Medulla oblongata (tissue), 1 donor: ENCODE measurements around the gene MTMR1.
A peak's percentile ranks its signal among the peaks of the same experiment; 100 is the strongest.

Source experiments
- DNase-seq: peaks from one replicate; pipeline ENCODE4 v3.0.0-alpha.2; 2015; ENCODE audit errors: extremely low spot score

The MTMR1 gene

DNA sequence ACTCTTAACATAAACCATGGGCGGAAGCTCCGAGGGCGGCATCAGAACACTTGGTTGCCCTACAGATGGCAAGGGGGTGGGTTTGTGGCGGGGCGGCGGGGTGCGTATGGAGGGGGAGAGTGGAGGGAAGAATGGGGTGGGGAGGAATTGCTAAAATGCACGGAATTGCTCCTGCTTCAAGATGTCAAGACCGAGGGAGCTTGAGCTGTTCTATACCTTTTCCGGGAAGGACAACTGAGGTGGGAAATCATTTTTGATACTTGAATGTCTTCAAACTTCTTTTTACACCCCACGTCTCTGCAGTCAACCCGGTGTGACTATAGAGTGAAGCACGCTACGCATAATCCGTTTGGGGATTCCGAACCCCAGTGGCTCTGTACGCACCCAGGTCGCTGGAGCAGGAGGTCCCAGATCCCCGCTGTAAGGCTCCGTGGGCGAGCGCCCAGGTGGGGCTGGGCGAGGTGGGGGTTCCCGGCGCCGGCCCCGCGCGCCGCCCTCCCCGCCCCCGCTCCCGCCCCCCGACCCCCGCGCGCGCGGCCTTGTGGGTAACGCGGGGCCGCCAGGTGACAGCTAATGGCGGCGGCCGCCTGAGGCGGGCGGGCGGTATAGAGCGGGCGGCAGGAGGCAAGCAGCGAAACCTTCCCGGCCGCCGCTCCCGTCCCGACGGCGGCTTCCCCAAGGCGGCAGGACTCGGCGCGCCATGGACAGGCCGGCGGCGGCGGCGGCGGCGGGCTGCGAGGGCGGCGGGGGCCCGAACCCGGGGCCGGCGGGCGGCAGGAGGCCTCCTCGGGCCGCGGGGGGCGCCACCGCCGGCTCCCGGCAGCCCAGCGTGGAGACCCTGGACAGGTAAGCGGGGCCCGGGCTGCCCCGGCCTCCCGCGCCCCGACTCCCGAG is at the start of gene MTMR1:
MTMR1 (plus strand) TSS at position 566 of the 894 bp plus-strand sequence; CDS start at position 701, 135 bp downstream.
- no peak for DNase-seq

DNA sequence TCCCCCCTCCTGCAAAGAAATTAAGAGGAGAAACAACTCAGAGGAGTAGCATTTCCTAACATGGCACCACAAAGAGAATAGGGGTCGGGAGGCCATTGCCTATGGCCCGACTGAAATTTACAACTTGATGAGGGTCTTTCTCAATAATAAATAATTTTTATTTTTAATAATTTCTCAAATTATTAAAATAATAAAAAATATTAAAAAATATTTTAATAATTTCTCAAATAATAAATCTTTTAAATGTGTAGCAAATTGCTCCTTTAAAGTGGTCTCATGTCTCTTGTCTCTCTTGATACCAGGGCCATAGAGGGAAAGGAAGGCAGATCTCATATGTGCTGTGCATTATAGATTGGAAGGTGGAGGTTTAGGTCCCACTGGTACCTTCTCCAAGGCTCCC is 49.2 kb upstream of the MTMR1 start:
- DNase-seq = no peak

DNA sequence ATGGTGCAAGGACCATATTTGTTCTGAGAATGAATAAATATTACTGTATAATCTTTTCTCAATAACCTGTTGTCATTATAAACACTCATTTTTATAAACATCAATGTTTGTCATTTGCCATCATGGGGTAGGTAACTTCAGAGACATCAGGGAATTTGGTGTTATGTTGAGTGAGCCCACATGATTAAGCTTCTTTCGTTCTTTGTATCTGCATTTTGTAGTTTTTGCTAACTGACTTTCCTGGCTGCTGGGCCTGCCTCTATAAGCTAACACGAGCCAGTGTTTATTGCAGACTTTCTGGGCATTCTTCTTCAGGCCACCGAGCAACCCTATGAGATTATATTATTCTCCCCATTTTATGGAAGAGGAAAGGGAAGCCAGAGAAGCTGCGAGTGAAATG is 48.8 kb upstream of the MTMR1 start:
- no peak for DNase-seq

DNA sequence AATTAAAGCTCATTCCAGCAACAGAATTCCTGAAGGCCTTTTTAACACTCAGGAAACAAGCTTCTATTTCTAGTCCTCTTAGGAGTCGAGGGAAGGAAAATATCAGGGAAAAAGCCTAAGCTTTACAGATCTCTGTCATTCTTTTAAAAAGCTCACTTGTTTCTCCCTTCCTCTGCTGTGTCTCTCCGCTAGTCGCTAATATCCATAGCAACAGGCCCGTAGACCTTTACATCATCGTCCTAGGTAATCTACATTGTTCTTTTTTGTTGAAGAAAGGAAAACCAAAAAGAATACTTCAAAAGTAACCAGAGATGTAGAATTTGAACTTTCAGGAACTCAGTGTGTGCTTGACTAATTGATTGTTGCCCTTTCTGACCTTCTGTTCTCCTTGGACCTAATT is 45.9 kb upstream of the MTMR1 start:
- no peak for DNase-seq

DNA sequence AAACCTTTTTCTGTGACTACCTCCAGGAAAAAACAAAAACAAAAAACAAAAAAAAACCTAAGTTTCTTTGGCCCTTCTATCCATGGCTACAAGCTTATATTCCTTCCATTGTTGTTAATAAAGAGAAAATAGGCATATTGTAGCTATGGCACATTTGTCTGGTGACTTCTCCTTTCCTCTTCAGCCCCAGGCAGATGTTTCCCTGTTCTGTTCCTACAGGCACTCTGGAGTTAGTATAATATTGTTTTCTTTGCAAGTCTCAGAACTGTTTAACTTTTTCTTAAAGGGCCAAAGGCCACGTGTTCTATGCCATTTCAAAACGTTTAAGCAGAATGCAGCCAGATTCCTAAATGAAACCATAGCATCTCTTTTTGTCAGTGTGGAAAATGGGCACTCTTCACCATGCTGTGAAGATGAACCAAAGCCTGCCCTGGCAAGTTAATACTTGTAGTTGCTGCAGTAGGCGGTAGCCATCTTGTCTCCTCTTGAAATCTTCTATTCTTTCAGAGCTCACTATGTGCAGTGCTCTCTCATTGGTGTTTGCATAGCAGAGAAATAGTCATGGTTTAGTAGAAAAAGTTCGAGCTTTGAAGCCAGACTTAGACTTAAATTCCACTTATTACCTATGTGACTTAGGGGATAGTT is 44.8 kb upstream of the MTMR1 start:
- DNase-seq = no peak

DNA sequence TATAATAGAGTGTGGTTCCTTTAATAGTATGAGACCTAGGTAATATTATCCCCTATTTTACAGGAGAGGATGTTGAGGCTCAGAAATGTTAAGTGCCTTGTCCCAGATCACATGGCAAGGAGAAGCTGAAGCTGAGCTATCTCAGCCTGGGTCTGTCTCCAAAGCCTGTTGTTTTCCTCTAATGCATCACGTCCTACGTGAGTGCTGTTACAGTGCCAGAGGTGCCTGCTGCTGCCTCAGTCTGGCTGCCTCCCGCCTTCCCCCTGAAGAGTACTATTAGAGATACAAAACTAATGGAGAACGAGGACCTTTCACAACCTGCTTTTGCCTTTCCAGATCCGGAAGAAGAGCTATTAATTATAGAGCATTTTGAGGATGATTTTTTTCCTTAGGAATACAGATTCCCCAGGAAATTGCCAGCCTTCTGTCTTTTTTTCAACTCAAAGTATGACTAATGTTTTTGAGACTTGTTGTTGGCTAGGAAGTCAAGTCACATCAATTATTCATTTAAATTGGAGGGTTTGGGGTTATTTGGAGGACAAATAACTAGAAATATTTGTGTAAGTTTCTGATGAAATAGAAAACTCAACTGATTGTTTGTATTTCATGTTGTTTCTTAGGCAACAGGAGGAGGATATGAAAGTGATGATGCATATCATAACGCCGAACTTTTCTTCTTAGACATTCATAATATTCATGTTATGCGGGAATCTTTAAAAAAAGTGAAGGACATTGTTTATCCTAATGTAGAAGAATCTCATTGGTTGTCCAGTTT is 43.9 kb upstream of the MTMR1 start:
- DNase-seq = peak; percentile 7

DNA sequence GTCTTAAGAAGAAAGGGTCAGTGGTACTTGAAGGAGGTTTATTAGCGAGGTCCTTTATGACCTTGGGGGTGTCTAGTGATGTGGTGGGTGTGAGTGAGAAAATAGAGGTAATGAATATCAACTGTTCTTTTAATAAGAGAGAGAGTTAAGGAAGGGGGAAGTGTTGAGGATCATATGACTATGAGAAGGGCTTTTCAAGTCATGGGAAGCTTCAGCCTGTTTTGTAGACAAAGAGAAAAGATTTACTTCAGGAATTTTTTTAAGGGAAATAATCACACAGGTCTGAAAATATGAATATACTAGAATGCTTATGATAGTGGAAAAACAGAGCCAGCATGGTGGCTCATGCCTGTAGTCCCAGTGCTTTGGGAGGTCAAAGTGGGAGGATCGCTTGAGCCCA is 41.3 kb upstream of the MTMR1 start:
- DNase-seq = no peak

DNA sequence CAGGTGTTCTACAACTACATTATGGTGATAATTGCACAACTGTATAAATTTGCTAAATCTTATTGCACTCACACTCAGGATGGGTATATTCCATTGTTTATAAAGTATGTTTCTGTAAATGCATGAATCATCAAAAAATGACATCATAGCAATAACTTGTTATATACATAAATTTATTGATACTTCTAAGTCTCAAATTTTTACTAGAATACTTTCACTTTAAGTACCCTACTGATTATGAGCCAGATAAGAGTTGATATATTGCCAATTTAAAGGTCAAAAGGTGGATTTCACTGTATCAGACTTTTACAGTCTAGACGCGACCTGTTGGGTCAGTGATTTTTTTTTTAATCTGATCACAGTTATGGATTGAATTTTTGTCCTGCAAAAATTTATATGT is 37.4 kb upstream of the MTMR1 start:
- no peak for DNase-seq

DNA sequence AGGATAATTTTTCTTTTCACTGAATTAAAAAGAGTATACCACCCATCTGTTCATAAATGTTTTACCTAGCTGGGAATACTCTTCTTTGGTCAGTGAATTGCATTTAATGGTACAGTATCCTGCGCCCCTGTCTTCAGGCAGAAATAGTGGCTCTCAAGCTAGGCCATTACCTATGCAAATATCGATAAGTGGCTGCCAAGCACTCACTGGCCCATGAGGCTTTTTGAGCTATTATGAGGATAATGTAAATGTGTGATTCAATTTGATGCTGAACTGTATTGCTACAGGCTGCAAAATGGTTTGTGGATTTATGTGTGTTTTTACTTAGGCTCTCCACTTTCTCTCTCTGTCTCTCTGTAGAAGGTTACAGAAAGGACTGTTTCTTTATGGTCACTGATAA is 30.1 kb upstream of the MTMR1 start:
- no peak for DNase-seq

DNA sequence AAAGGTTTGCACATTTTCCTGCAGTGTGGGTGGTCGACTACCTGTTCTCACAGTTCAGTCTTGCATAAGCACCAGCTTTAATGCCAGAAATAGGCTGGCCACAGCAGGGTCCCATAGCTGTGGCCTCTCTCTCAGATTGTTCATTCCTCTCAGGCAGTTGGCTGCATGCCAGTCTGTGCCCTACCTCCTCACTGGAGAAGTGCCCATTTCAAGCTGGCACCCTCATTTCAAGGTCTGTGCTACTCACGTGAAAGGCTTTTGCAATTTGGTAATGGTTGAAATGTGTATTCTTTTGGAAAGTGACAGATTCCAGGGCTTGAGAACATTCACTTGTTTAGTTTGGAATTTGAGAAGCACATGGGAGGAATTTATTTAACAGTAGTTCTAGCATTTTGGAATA is 28.9 kb upstream of the MTMR1 start:
- peak; percentile 5 for DNase-seq

DNA sequence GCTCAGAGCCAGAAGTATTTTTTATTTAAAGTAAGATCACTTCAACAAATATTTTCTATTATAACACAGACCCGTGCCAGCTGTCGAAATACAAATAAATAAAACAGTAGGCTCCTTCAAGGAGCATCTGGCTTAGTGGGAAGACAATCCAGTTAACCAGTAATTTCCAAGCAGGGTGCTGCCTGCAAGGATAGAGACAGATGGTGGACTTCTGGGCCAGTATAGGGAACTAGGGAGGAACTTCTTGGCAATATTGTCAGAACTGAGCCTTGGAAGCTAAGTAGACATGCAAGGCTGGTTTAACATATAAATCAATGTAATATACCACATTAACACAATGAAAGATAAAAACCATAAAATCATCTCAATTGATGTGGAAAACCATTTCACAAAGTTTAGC is 17.0 kb upstream of the MTMR1 start:
- DNase-seq = no peak

DNA sequence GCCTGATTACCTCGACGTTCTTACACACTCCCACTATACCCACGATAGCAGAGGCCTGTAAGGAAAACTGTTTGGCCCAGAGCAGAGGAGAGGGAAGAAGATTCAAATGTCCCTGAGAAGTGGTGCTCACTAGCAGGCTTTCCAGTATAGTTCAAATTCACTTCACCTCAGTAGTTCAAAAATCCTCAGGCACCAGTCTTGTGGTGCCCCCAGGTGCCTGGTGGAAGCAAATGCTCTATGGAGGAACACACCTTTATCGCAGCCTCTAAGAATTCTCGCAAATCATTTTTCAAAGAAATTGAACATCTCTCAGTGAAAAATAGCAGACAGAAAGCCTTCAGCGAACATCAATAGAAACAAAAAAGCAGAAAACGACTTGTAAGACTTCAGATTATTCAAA is 12.2 kb upstream of the MTMR1 start:
- DNase-seq = no peak

DNA sequence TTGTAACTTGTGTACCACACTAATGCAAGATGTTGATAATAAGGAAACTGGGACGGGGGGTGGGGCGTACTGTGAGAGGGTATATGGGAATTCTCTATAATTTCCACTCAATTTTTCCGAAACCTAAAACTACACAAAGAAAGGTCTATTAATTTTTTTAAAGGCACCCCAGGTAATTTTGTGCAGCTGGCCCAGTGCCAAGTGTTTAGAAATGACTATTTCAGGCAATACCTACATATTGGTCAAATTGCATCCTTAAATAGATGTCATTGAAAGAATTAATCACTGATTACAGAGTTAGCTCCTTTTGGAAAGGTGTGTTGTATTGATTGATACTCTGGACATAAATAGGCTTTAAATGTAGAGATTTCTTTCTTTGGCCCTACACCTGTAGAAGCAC is 10.1 kb upstream of the MTMR1 start:
- DNase-seq = no peak

DNA sequence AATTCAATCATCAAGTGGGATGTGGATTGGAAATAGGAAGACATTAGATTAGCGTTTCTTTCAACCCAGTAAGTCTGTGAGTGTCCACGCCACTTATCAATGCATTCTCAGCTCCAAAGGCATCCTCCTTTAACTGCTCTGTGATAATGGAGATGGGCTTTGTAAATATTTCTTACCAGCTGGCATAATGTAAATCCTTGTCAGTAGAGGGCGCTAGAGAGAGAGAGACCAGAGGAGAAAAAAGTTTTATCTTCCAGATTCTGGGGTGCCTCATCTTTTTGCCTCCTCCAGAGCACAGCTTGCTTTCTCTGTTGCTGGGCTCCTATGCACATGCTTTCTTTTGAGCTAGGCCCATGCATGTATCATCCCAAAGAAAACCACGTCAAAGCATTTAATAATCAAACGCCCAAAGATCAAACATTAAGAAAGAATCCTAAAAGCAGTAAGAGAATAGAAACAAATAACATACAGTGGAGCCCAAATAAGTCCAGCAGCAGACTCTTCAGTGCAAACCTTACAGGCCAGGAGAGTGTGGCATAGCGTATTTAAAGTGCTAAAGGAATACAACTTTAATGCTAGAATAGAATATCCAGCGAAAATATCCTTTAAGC is 9.6 kb upstream of the MTMR1 start:
- peak; percentile 14 for DNase-seq

DNA sequence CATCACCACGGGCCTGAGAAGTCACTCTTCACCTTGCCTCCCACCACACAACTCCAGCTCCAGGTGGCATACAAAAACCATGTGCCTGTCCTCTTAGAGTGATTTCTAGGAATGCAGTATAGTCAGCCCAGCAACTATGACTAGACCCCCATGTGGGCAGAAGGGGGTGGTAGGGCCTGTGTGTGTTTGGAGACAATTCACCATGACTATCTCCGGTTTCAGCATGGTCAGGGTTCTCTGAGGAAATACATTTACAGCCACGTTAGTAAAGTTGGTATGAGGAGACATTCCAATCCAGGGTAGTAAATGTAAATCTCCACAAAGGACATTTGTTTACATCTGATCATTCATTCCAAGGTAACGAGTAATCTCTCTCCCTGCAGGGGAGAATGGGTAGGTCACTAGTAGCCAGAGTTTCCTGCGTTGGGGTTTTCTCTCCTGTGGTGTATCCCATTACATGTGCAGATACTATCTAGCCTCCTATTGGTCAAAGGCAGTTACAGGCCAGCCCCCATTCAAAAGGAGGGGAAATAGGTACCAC is 4.2 kb upstream of the MTMR1 start:
- DNase-seq = no peak

DNA sequence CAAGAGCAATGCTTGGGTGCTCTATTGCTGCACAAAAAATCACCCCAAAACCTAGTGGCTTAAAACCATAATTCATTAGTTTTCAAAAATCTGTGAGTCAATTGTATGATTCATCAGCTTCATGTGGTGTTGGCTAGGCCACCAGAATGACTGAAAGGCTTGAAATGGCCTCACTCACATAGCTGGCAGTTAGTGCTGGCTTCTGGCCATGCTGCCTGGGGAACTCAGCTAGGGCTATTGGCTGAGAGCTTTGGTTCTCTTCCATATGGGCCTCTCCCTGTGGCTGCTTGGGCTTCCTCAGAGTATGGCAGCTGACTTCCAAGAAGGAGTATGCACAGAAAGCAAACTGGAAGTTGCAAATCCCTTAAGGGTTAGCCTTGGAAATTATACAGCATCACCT is 3.1 kb upstream of the MTMR1 start:
- no peak for DNase-seq

DNA sequence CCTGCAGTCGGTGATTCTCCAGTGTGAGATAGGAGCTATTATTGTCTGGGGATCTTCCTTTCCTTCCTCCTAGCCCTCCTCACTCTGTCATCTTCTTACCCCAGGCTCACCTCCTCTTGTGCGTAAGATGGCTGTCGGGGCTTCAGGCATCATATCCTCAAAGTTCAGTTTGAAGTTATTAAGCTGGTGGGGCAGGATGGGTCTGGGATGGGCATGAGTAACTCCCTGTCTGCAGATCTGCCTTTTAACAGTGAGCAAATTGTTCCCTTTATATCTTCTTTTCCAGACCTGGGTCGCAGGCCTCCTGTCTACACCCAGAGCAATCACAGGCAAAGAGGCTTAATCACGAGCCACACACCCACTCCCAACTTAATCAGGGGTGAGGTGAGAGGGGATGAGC is 900 bp upstream of the MTMR1 start:
- DNase-seq = no peak

DNA sequence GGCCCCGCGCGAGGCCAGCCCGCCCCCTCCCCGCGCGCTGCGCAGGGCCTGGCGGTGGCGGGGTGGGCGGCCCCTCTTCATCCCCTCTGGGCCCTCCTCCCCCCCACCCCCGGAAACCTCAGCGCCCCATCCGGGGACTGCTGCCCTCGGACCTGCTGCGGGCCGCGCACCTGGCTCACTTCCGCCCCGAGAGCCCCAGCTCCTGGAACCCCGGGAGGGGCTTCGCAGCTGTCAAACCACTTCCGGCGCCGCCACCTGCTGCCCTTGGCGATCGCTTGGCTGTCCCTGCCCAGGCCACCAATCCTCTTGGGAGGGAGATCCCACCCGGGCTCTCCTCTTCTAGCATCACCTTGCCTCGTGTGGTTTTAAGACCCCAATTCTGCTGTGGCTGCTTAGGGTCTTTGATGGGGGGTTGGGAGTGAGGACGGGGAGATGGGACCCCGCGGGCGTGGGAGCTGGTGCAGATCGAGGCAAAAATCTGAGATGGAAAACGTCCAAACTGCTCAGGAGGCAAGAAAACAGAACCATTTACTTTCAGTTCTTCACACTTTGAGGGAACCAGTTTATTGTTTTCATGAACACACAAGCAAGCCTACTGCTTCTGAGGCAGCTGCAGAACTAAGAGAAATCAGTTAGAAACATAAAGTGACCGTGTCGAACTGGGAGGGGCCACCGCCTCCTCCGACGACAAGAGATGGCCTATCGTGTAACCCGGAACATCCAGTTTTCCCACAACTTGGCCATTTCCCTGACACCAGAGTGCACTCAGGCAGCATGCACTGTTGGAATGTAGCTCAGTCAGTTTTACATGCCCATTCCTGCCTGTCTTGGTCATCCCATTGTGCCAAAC is 754 bp downstream of the MTMR1 start:
- peak; percentile 29 for DNase-seq

DNA sequence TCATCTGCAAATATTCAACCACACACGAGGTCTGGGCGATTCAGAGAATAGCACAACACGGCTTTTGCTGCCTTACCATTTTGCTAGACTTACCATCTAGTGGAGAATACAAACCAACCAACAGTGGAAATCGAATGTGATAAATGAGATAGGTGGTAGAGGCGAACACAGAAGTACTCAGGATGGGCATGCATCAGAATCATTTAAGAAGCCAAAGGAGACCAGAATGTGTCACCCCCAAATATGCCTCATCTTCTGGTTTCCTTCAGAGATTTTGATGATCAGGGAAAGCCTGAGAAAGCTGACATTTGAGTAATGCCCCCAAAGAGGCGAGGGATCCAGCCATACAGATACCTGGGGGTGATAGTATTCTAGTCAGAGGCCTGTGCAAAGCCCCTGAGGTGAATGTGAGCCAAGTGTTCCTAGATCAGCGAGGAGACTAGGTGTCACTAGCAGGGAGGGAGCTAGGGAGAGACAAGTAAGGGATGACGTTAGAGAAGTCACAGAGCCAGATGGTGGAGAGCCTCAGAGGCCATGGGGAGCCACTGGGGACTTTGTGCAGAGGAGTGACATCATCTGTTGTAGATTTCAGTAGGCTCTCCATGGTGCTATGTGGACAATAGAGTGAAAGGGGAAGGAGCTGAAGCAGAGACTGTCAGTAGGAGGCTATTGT is 1.7 kb downstream of the MTMR1 start:
- DNase-seq = no peak

DNA sequence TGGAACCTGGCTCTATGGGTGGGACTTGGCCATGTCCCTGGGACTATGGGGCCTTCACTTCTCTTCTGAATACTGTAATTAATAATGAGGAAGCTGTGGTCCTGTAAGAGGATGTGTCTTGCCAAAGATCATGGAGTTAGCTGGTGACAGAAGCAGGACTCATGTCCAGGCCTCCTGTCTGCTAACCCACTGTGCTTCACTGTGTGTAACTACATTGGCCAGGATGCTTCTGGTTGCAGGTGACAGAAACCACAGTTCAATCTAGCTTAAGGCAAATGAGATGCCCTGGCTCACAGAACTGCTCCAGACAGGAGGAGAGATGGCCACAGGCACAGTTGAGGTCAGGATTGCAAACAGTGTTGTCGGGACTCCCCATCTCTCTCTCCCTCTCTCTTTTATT is 3.1 kb downstream of the MTMR1 start:
- no peak for DNase-seq
